GM19372 (cell line): ENCODE data around the gene DDX59.

Source experiments
- ATAC-seq: cut with Tn5 transposase; IDR thresholded peaks from one replicate; pipeline ENCODE4 v1.9.1; 2021; ENCODE audit warnings: mild to moderate bottlenecking, low read depth, moderate library complexity; ENCODE audit not compliant: unreplicated experiment

DDX59 gene

GRCh38 chr1:200671235-200671786, 1.6 kb upstream of the DDX59 start:
- no peak for ATAC-seq

- ATAC-seq, result peak; percentile 6
These were observed 773 bp upstream of the DDX59 start for GRCh38 chr1:200670242-200671118.

- ATAC-seq, result no peak
These were observed 993 bp downstream of the DDX59 start for GRCh38 chr1:200668514-200669313.

GRCh38 chr1:200666309-200666708, 3.4 kb downstream of the DDX59 start:
- no peak for ATAC-seq

- ATAC-seq, result no peak
These were observed 3.8 kb downstream of the DDX59 start for GRCh38 chr1:200665861-200666260.

GRCh38 chr1:200660719-200661118, 9.0 kb downstream of the DDX59 start:
- no peak for ATAC-seq

- ATAC-seq, result no peak
These were observed 10.4 kb downstream of the DDX59 start for GRCh38 chr1:200659269-200659668.

GRCh38 chr1:200658037-200658818, 11.5 kb downstream of the DDX59 start:
- no peak for ATAC-seq

- peak; percentile 97 for ATAC-seq
These were observed 15.0 kb downstream of the DDX59 start for GRCh38 chr1:200654660-200655059.

- no peak for ATAC-seq
These were observed 16.7 kb downstream of the DDX59 start for GRCh38 chr1:200653022-200653462.

GRCh38 chr1:200652378-200652777, 17.3 kb downstream of the DDX59 start:
- ATAC-seq, result no peak

- ATAC-seq, result no peak
These were observed 23.2 kb downstream of the DDX59 start for GRCh38 chr1:200646515-200646914.

- no peak for ATAC-seq
These were observed 25.7 kb downstream of the DDX59 start for GRCh38 chr1:200644021-200644420.

- ATAC-seq, result no peak
These were observed 27.2 kb downstream of the DDX59 start for GRCh38 chr1:200642481-200642880.

- ATAC-seq, result no peak
These were observed 28.7 kb downstream of the DDX59 start for GRCh38 chr1:200640963-200641401.

- ATAC-seq, result no peak
These were observed 29.2 kb downstream of the DDX59 start for GRCh38 chr1:200640373-200640962.

- ATAC-seq, result no peak
These were observed 31.6 kb downstream of the DDX59 start for GRCh38 chr1:200638073-200638472.

- no peak for ATAC-seq
These were observed 33.0 kb downstream of the DDX59 start for GRCh38 chr1:200636681-200637080.

- no peak for ATAC-seq
These were observed 35.2 kb downstream of the DDX59 start for GRCh38 chr1:200634261-200635122.
